A549 (cell line): ENCODE data around the gene LSP1.

ENCODE experiments used
- BCL3 ChIP-seq: fragments of >200 bp; sonication (Bioruptor Twin); formaldehyde crosslinking; IDR thresholded peaks from 3 replicates; pipeline ENCODE4 v1.6.1; 2016
- CBX8 ChIP-seq: fragments of 200-600 bp; sonication (generic); IDR thresholded peaks from 2 replicates; pipeline ENCODE4 v1.6.1; 2016
- CEBPB ChIP-seq, 2 experiments: fragments of >200 bp in 1 of 2; sonication (Bioruptor Twin) in 1 of 2; formaldehyde crosslinking in 1 of 2; IDR thresholded peaks; 2 replicates each; pipeline ENCODE4 v1.6.1; 2012 to 2016
- CTCF ChIP-seq: fragments of >200 bp; sonication (Bioruptor Twin); formaldehyde crosslinking; IDR thresholded peaks from 3 replicates; pipeline ENCODE4 v1.5.1; 2016
- EP300 ChIP-seq, 2 experiments: fragments of >200 bp; sonication (Bioruptor Twin); formaldehyde crosslinking; IDR thresholded peaks; 2 replicates in 1 of 2; 3 replicates in 1 of 2; pipeline ENCODE4 v1.6.1; 2016 to 2017
- FOSL2 ChIP-seq, 2 experiments: fragments of 450-650 bp in 1 of 2; fragments of >200 bp in 1 of 2; sonication (Bioruptor Twin) in 1 of 2; formaldehyde crosslinking; IDR thresholded peaks; 2 replicates each; pipeline versions ENCODE4 v1.5.0 to v1.6.1; 2016 to 2020; ENCODE audit warnings: mild to moderate bottlenecking in 1 of 2, moderate library complexity in 1 of 2
- JUN ChIP-seq, 2 experiments: fragments of >200 bp; sonication (Bioruptor Twin); formaldehyde crosslinking; IDR thresholded peaks; 2 replicates in 1 of 2; 3 replicates in 1 of 2; pipeline ENCODE4 v1.6.1; 2016 to 2017
- MAFK ChIP-seq: fragments of 450-650 bp; IDR thresholded peaks from 2 replicates; pipeline ENCODE4 v1.6.1; 2014; ENCODE audit not compliant: partially characterized antibody
- NPAS2 ChIP-seq: fragments of 250-450 bp; sonication (Bioruptor Pico); IDR thresholded peaks from 2 replicates; pipeline ENCODE4 v1.8.0; 2022; ENCODE audit warnings: mild to moderate bottlenecking, moderate library complexity, borderline replicate concordance
- PBX3 ChIP-seq: IDR thresholded peaks from 2 replicates; pipeline ENCODE4 v1.6.1; 2012
- POLR2A ChIP-seq: IDR thresholded peaks from 2 replicates; pipeline ENCODE4 v1.6.1; 2012; ENCODE audit warnings: mild to moderate bottlenecking, low read length
- RCOR1 ChIP-seq: fragments of 150-350 bp; IDR thresholded peaks from 2 replicates; pipeline ENCODE4 v1.6.1; 2014; ENCODE audit warnings: antibody characterized with exemption, low read length, low read depth
- REST ChIP-seq: fragments of 200-600 bp; sonication (generic); IDR thresholded peaks from 2 replicates; pipeline ENCODE4 v1.6.1; 2016; ENCODE audit warnings: antibody characterized with exemption, mild to moderate bottlenecking, moderate library complexity
- RFX5 ChIP-seq: fragments of 450-650 bp; IDR thresholded peaks from 2 replicates; pipeline ENCODE4 v1.7.1; 2014; ENCODE audit warnings: antibody characterized with exemption, mild to moderate bottlenecking, moderate library complexity

- TF ChIP-seq CEBPB (IDR thresholded peaks at IDR 0.05) (no peak), CTCF (no peak), EP300 (IDR thresholded peaks at IDR 0.05) (no peak), REST (no peak), FOSL2 (IDR thresholded peaks at IDR 0.05) (no peak), FOSL2 (CRISPR knock-in tag; IDR thresholded peaks at IDR 0.05) (no peak), NPAS2 (CRISPR knock-in tag) (no peak), MAFK (no peak), RCOR1 (no peak), RFX5 (no peak), POLR2A (no peak), BCL3 (no peak), JUN (IDR thresholded peaks at IDR 0.05) (no peak), CBX8 (no peak), PBX3 (no peak)
Measured at GRCh38 chr11:1878137-1879031, 25.5 kb downstream of the LSP1 start.
